MM.1S (cell line): ENCODE data around the gene TGIF1.

ENCODE experiments used
- CTCF ChIP-seq: fragments of 300-600 bp; sonication (generic); IDR thresholded peaks from 2 replicates; pipeline ENCODE4 v1.5.1; 2016; ENCODE audit warnings: antibody characterized with exemption, low read length, mixed read lengths
- EZH2 ChIP-seq: fragments of 300-600 bp; sonication (generic); optimal IDR thresholded peaks from 2 replicates; pipeline ENCODE3; 2017; ENCODE audit warnings: low read depth, mild to moderate bottlenecking, antibody characterized with exemption, low read length, mixed read lengths
- EZH2phosphoT487 ChIP-seq: fragments of 300-600 bp; sonication (generic); IDR thresholded peaks from 2 replicates; pipeline ENCODE4 v1.6.1; 2018; ENCODE audit warnings: antibody characterized with exemption, low read length

GRCh38 chr18:3463051-3463450, 13.1 kb downstream of the TGIF1 start:
- TF ChIP-seq CTCF (no peak), EZH2 (no peak), EZH2phosphoT487 (no peak)
